ENCODE measurements around the gene PI4KB.
"Not testable (repeated sequence)": the region's sequence is repeated elsewhere in the genome, so short reads cannot be mapped to it uniquely, and the experiment has no call there.

PI4KB gene

DNA sequence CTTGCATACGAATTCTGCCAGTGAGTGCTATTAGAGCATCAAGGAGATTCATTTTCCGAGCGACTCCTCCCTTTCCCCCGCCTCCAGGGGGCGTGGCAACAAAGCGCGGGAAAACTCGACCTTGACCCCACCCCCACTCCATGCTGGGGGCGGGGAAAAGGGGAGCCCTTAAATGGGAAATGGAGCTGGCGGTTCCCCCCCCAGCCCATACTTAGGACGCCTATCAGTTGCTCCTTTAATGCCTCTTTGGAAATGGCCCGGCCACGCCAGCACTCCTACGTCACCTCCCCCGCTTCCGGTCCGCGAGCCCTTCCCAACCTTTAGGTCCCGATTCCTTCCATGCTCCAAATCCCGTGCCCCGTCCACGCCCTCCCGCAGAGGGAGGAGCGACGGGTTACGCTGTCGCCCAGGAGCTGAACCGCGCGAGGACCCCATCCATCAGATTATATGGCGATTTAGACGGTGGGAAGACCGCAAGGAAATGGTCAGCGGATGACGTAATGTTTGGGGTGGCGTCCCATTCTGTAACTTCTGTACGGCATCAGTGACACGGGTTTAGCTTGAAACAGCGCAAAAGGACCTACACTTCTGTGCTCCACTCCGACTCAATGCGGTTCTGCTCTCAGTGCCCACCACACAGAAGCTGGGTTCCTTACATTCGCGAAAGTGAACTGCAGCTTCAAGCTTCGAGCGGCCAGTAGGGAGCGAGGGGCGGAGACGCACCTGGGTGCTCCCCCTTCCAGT is 45.8 kb downstream of the PI4KB start:
- DNase-seq (ENCODE audit: low read depth in 2 of 3, low spot score in 1 of 3), result peak; percentile 92 to 99 (median 96)

GRCh38 chr1:151277249-151277648 is 50.0 kb downstream of the PI4KB start:
- peak in 1 of 3 donors; percentile 26 for DNase-seq (ENCODE audit: low read depth in 2 of 3, low spot score in 1 of 3)

DNA sequence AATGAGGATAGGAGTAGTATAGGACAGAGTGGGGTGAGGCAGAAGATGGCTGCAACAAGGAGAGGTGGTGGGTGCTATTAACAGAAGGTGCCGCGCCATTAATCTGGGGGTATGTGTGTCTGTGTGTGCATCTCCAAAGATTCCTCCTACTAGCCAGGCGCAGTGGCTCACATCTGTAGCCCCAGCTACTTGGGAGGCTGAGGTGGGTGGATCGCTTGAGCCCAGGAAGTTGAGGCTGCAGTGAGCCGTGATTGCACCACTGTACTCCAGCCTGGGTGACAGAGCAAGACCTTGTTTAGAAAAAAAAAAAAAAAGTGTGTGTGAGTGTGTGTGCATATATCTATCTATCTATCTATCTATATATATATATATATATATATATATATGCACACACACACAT is 51.9 kb downstream of the PI4KB start:
- DNase-seq (ENCODE audit: low read depth in 2 of 3, low spot score in 1 of 3), result not testable (repeated sequence)

DNA sequence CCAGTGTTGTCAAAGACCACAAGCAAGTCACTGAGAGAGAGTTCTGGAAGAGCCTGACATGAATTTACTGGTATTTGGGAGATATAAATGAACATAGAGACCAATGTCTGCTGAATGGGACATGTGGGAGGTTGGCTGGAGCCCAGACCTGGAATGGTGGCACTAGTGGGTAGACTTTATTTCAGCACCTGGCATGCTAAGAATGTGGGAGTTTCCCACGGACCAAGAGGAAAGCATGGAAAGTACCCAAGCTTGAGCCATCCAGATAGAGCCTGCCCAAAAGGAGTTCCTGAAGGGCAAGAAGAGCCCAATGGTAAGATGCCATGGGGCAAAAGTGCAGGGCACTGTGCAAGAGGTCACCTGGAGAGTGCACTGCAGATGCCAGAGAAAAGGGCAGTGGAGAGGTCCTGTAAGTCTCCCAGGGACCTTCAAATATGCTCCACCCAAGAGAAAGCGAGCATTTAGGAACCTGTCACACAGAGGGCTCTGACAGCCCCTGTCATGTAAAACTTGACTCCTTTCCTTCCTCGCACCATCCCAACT is 53.2 kb downstream of the PI4KB start:
- no peak for DNase-seq (ENCODE audit: low read depth in 2 of 3, low spot score in 1 of 3)

- no peak for DNase-seq (ENCODE audit: low read depth in 2 of 3, low spot score in 1 of 3)
Measured at GRCh38 chr1:151267760-151268159, 59.5 kb downstream of the PI4KB start.

DNA sequence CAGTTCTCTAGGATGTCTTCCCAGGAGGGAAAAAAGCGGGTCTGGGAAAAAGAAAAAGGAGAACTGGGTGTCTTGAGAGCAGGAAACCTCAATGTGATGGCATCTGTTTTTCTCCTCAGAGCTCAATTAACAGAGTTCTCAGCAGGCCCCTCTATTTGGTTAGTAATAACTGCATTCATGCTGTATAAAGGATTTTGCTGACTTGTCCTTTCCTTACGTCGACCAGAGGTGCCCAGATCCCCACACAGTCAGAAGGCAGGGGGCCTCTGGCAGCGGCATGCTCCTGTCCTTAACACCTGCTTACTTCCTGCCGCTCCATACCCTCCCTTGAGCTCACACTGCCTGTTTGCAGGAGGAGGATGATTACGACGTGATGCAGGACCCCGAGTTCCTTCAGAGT is 60.4 kb downstream of the PI4KB start:
- no peak for DNase-seq (ENCODE audit: low read depth in 2 of 3, low spot score in 1 of 3)

GRCh38 chr1:151266315-151266714 is 60.9 kb downstream of the PI4KB start:
- no peak for DNase-seq (ENCODE audit: low read depth in 2 of 3, low spot score in 1 of 3)

DNA sequence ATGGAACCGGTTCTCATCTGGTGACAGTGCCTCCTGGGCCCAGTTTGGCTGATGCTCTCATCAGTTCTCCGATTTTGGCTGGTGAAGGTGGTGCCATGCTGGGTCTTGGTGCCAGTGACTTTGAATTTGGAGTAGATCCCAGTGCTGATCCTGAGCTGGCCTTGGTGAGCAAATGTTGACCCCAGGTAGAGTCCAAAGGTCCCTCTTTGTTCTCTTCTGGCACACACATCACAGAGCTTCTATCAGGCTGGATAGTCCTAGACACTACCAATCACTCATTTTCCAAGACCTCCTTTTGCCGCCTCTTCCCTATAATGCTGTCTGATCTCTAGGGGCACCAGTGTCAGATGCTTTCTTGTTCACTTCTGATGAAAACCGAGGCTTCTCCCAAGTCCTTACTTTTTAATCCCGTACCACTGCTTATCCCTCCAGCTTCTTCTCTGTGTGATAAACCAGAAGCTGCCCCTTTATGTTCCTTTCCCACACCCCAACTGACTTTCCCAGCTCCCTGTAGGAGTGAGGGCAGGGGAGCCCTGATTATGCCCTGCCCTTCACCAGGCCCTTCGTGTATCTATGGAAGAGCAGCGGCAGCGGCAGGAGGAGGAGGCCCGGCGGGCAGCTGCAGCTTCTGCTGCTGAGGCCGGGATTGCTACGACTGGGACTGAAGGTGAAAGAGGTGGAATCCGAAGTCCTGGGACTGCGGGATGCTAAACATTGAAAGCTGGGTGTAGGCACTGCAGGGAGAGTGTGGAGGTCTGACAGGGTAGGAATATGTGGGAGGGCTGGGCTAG is 61.6 kb downstream of the PI4KB start:
- DNase-seq (ENCODE audit: low read depth in 2 of 3, low spot score in 1 of 3), result no peak

DNA sequence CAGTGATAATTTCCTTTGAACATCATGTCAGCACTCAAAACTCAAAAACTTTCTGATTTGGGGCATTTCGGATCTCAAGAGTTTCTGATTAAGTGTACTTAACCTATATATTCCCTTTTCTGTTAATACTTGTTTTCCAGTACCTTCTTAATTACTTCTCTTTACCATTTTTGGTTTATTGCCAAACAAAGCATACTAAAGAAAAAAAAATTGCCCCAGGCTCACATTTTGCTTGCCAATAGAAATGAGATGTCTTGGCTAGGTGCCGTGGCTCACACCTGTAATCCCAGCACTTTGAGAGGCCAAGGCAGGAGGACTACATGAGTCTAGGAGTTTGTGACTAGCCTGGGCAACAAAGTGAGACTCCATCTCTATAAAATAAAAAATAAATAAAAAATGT is 67.9 kb downstream of the PI4KB start:
- DNase-seq (ENCODE audit: low read depth in 2 of 3, low spot score in 1 of 3), result no peak

DNA sequence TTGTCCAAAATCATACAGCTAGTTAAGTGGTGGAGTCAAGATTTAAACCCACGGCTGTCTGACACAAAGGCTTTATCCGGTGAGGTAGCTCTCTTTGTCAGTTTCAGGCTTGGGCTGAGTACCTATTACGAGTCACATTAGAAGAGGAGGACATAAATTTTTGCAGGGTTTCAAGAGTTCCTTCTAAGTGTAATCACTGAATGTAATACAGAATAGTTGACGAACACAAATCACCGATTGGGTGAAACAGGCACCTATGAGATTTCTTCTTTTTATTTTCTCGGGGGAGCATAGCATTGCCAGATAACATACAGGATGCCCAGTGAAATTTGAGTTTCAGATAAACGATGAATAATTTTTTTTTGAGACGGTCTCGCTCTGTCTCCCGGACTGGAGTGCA is 71.8 kb downstream of the PI4KB start:
- no peak for DNase-seq (ENCODE audit: low read depth in 2 of 3, low spot score in 1 of 3)

GRCh38 chr1:151254217-151255213 is 72.7 kb downstream of the PI4KB start, which contains the start of gene PSMD4:
PSMD4 (plus strand) TSS chr1:151254734; CDS start chr1:151254783, 49 bp downstream.
- peak; percentile 88 to 91 (median 90) for DNase-seq (ENCODE audit: low read depth in 2 of 3, low spot score in 1 of 3)

- peak; percentile 41 to 69 (median 50) for DNase-seq (ENCODE audit: low read depth in 2 of 3, low spot score in 1 of 3)
Measured at GRCh38 chr1:151251656-151252470, 75.4 kb downstream of the PI4KB start.

- DNase-seq (ENCODE audit: low read depth in 2 of 3, low spot score in 1 of 3), result no peak
Measured at GRCh38 chr1:151246786-151247185, 80.4 kb downstream of the PI4KB start.

DNA sequence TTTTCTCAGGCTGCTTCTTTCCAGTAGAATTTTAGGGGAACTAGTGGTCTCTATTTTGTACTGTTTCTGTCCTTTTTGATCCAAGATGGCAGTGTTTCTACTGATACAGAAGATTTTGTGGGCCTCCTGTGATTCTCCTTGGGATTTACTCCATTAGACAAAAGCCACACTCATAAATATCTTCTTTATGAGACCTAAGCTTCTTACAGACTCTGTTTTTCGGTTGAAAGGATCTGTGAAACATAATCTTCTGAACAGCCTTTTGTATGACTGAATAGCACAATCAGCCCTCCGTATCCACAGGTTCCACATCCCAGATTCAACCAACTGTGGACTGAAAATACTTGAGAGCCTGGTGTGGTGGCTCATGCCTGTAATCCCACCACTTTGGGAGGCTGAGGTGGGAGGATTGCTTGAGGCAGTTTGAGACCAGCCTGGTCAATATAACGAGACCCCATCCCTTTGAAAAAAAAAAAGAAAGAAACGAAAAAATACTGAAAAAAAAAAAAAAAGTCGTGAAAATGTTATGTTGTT is 83.5 kb downstream of the PI4KB start:
- no peak for DNase-seq (ENCODE audit: low read depth in 2 of 3, low spot score in 1 of 3)

DNA sequence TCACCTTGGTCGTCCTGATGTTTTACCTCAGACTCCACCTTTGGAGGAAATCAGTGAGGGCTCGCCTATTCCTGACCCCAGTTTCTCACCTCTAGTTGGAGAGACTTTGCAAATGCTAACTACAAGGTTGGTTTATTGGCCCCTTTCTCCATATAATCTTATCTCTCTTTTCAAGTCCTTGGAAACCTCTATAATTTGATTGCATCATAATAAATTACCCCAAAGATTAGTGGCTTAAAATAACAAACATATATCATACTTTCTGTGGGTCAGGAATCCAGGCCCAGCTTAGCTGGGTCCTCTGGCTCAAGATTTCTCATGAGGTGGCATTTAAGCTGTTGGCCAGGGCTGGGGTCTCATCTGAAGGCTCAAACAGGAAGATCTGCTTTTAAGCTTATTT is 84.8 kb downstream of the PI4KB start:
- no peak for DNase-seq (ENCODE audit: low read depth in 2 of 3, low spot score in 1 of 3)
